Liver (tissue), 9 donors: Measurements from ENCODE around the gene TMEM243. TPM values are rescaled to one million over a fixed set of nuclear protein-coding genes. Genes with fewer than 3 reads are reported as not detected.

Source experiments
- DNase-seq: peaks from one replicate; pipeline ENCODE4 v3.0.0-alpha.2; 2017; ENCODE audit warnings: low spot score
- H3K27ac ChIP-seq, 2 donors: one replicate each; pipeline ENCODE4 v1.7.0; 2013; ENCODE audit warnings: inconsistent platforms in 2 of 2, low read length in 2 of 2, control low read depth in 1 of 2, low read depth in 1 of 2, mild to moderate bottlenecking in 1 of 2
- H3K27me3 ChIP-seq, 4 donors: one replicate each; pipeline versions ENCODE4 v1.6.1 to v1.7.0; 2013; ENCODE audit warnings: low read length in 3 of 4, inconsistent platforms in 1 of 4, mild to moderate bottlenecking in 1 of 4, moderate library complexity in 1 of 4; ENCODE audit not compliant: control insufficient read depth in 4 of 4, insufficient read depth in 4 of 4
- H3K36me3 ChIP-seq, 4 donors: one replicate each; pipeline versions ENCODE4 v1.6.1 to v1.7.0; 2013; ENCODE audit warnings: low read length in 3 of 4, mild to moderate bottlenecking in 3 of 4, low read depth in 1 of 4, moderate library complexity in 1 of 4; ENCODE audit not compliant: control insufficient read depth in 4 of 4, insufficient read depth in 3 of 4
- H3K4me1 ChIP-seq, 4 donors: one replicate each; pipeline versions ENCODE4 v1.6.1 to v1.7.0; 2013; ENCODE audit warnings: low read length in 3 of 4, mild to moderate bottlenecking in 3 of 4, moderate library complexity in 1 of 4; ENCODE audit not compliant: control insufficient read depth in 4 of 4, insufficient read depth in 4 of 4
- H3K4me3 ChIP-seq, 3 donors: one replicate each; pipeline versions ENCODE4 v1.6.1 to v1.7.0; 2013; ENCODE audit warnings: low read length in 3 of 3, control low read depth in 1 of 3, low read depth in 1 of 3, mild to moderate bottlenecking in 1 of 3
- H3K9ac ChIP-seq, 2 donors: one replicate each; pipeline ENCODE4 v1.7.0; 2013; ENCODE audit warnings: low read length in 2 of 2, mild to moderate bottlenecking in 2 of 2, moderate library complexity in 2 of 2, control low read depth in 1 of 2, low read depth in 1 of 2
- H3K9me3 ChIP-seq, 4 donors: one replicate each; pipeline versions ENCODE4 v1.6.1 to v1.7.0; 2013; ENCODE audit warnings: low read length in 3 of 4; ENCODE audit not compliant: control insufficient read depth in 4 of 4
- EGR1 ChIP-seq, 2 donors: IDR thresholded peaks; 2 replicates each; pipeline ENCODE4 v1.6.1; 2016 to 2018; ENCODE audit warnings: antibody characterized with exemption in 2 of 2, low read depth in 2 of 2
- FOXA1 ChIP-seq: IDR thresholded peaks from 2 replicates; pipeline ENCODE4 v1.6.1; 2016; ENCODE audit warnings: antibody characterized with exemption
- FOXA2 ChIP-seq: IDR thresholded peaks from 2 replicates; pipeline ENCODE4 v1.6.1; 2016; ENCODE audit warnings: antibody characterized with exemption
- GABPA ChIP-seq, 2 donors: IDR thresholded peaks in 1 of 2; conservative IDR thresholded peaks in 1 of 2; 2 replicates each; pipeline ENCODE4 v1.6.1; 2016; ENCODE audit warnings: antibody characterized with exemption in 2 of 2, mild to moderate bottlenecking in 1 of 2, moderate library complexity in 1 of 2
- HNF4A ChIP-seq, 2 donors: conservative IDR thresholded peaks; 2 replicates each; pipeline ENCODE4 v1.6.1; 2016; ENCODE audit warnings: antibody characterized with exemption in 2 of 2, mild to moderate bottlenecking in 2 of 2
- HNF4G ChIP-seq: IDR thresholded peaks from 2 replicates; pipeline ENCODE4 v1.6.1; 2016; ENCODE audit warnings: antibody characterized with exemption
- JUND ChIP-seq, 2 donors: IDR thresholded peaks; 2 replicates each; pipeline ENCODE4 v1.6.1; 2016; ENCODE audit warnings: antibody characterized with exemption in 2 of 2
- MAX ChIP-seq: IDR thresholded peaks from 2 replicates; pipeline ENCODE4 v1.6.1; 2016; ENCODE audit warnings: antibody characterized with exemption
- NR2F2 ChIP-seq: IDR thresholded peaks from 2 replicates; pipeline ENCODE4 v1.6.1; 2016; ENCODE audit warnings: antibody characterized with exemption
- RAD21 ChIP-seq, 2 donors: IDR thresholded peaks; 2 replicates each; pipeline ENCODE4 v1.6.1; 2016; ENCODE audit warnings: antibody characterized with exemption in 2 of 2, mild to moderate bottlenecking in 2 of 2
- RXRA ChIP-seq, 2 donors: IDR thresholded peaks; 2 replicates each; pipeline ENCODE4 v1.6.1; 2017 to 2018; ENCODE audit warnings: antibody characterized with exemption in 2 of 2, mild to moderate bottlenecking in 1 of 2
- SP1 ChIP-seq: IDR thresholded peaks from 2 replicates; pipeline ENCODE4 v1.6.1; 2018; ENCODE audit warnings: antibody characterized with exemption, mild to moderate bottlenecking
- TAF1 ChIP-seq: conservative IDR thresholded peaks from 2 replicates; pipeline ENCODE4 v1.6.1; 2016; ENCODE audit warnings: antibody characterized with exemption, mild to moderate bottlenecking
- YY1 ChIP-seq: IDR thresholded peaks from 2 replicates; pipeline ENCODE4 v1.6.1; 2016; ENCODE audit warnings: antibody characterized with exemption, mild to moderate bottlenecking
- ZBTB33 ChIP-seq: IDR thresholded peaks from 2 replicates; pipeline ENCODE4 v1.6.1; 2016; ENCODE audit warnings: antibody characterized with exemption
- WGBS: extraction: QIAGEN DNeasy Blood & Tissue Kit; methylation state at CpG from one replicate; pipeline ENCODE4 v1.1.7; 2013; 5-methylcytosine and 5-hydroxymethylcytosine counted together
- polyA plus RNA-seq, 2 donors: library from polyadenylated mRNA; stranded (reverse) in 1 of 2; unstranded in 1 of 2; fragments of 200-250 nt in 1 of 2; fragments of >200 nt in 1 of 2; fragmentation: Nextera tagmentation in 1 of 2; extraction: Ambion mirVana in 1 of 2; gene quantifications; one replicate each; pipeline versions ENCODE4 v1.2.1 to v1.2.3, GENCODE V29; 2013 to 2015
- total RNA-seq, 2 donors: library from RNA; depleted of rRNA; stranded (reverse); fragments of >200 nt; gene quantifications; one replicate each; pipeline ENCODE4 v1.2.3, GENCODE V29; 2014
- TF ChIP-seq, protein P1 (sequence below): IDR thresholded peaks from 2 replicates; pipeline ENCODE4 v1.6.1; 2016; ENCODE audit warnings: antibody characterized with exemption
- TF ChIP-seq, protein P2 (sequence below): IDR thresholded peaks from 2 replicates; pipeline ENCODE4 v1.6.1; 2016; ENCODE audit warnings: antibody characterized with exemption, mild to moderate bottlenecking
- TF ChIP-seq, protein P3 (sequence below): fragments of 150-350 bp; IDR thresholded peaks from 2 replicates; pipeline ENCODE4 v1.5.1; 2017; ENCODE audit warnings: improper control_type of control experiment, low read depth, low read length; ENCODE audit not compliant: missing input control
- donor health status: healthy.
- donor health status: healthy.
- donor health status: healthy.
- donor health status: healthy.
- donor health status: healthy.

TMEM243 gene
- total and polyA plus RNA-seq, 4 donors = 4.8 to 8.0 (median 5.5) TPM

- Histone ChIP-seq H3K27me3 (no peaks in the 10 kb centered on the region), H3K9me3 (peaks cover 4 to 9% (median 6%) of the 10 kb centered on the region in 4 donors), H3K9ac (no peak overlapping the region), H3K27ac (no peak overlapping the region), H3K4me1 (peaks cover 0 to 1% (median 0%) of the 10 kb centered on the region in 4 donors), H3K36me3 (no peaks in the 10 kb centered on the region), H3K4me3 (no peak overlapping the region)
- no peak for DNase-seq
- TF ChIP-seq ZBTB33 (no peak), FOXA1 (no peak), RAD21 (IDR thresholded peaks at IDR 0.05) (no peak), JUND (IDR thresholded peaks at IDR 0.05) (no peak), FOXA2 (no peak), TAF1 (no peak), HNF4G (no peak), RXRA (IDR thresholded peaks at IDR 0.05) (no peak), HNF4A (conservative IDR thresholded peaks at IDR 0.05) (no peak), SP1 (no peak), MAX (no peak), YY1 (no peak), NR2F2 (no peak), EGR1 (IDR thresholded peaks at IDR 0.05; ENCODE audit: low read depth in 2 of 2) (no peak), GABPA (IDR thresholded peaks at IDR 0.05 in 1 of 2, conservative IDR thresholded peaks at IDR 0.05 in 1 of 2) (no peak)
- TF ChIP-seq, protein P1, sequence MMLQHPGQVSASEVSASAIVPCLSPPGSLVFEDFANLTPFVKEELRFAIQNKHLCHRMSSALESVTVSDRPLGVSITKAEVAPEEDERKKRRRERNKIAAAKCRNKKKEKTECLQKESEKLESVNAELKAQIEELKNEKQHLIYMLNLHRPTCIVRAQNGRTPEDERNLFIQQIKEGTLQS = no peak
- TF ChIP-seq, protein P2, sequence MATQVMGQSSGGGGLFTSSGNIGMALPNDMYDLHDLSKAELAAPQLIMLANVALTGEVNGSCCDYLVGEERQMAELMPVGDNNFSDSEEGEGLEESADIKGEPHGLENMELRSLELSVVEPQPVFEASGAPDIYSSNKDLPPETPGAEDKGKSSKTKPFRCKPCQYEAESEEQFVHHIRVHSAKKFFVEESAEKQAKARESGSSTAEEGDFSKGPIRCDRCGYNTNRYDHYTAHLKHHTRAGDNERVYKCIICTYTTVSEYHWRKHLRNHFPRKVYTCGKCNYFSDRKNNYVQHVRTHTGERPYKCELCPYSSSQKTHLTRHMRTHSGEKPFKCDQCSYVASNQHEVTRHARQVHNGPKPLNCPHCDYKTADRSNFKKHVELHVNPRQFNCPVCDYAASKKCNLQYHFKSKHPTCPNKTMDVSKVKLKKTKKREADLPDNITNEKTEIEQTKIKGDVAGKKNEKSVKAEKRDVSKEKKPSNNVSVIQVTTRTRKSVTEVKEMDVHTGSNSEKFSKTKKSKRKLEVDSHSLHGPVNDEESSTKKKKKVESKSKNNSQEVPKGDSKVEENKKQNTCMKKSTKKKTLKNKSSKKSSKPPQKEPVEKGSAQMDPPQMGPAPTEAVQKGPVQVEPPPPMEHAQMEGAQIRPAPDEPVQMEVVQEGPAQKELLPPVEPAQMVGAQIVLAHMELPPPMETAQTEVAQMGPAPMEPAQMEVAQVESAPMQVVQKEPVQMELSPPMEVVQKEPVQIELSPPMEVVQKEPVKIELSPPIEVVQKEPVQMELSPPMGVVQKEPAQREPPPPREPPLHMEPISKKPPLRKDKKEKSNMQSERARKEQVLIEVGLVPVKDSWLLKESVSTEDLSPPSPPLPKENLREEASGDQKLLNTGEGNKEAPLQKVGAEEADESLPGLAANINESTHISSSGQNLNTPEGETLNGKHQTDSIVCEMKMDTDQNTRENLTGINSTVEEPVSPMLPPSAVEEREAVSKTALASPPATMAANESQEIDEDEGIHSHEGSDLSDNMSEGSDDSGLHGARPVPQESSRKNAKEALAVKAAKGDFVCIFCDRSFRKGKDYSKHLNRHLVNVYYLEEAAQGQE = no peak
- TF ChIP-seq, protein P3, sequence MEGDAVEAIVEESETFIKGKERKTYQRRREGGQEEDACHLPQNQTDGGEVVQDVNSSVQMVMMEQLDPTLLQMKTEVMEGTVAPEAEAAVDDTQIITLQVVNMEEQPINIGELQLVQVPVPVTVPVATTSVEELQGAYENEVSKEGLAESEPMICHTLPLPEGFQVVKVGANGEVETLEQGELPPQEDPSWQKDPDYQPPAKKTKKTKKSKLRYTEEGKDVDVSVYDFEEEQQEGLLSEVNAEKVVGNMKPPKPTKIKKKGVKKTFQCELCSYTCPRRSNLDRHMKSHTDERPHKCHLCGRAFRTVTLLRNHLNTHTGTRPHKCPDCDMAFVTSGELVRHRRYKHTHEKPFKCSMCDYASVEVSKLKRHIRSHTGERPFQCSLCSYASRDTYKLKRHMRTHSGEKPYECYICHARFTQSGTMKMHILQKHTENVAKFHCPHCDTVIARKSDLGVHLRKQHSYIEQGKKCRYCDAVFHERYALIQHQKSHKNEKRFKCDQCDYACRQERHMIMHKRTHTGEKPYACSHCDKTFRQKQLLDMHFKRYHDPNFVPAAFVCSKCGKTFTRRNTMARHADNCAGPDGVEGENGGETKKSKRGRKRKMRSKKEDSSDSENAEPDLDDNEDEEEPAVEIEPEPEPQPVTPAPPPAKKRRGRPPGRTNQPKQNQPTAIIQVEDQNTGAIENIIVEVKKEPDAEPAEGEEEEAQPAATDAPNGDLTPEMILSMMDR = no peak
- 91% methylated on average over 18 of the region's 18 CpGs for WGBS
These were observed 10.1 kb downstream of the TMEM243 start for GRCh38 chr7:87209295-87209924.
